ENCODE results near the gene MYO5A. TPM values are rescaled to one million over a fixed set of nuclear protein-coding genes. Genes with fewer than 3 reads are reported as not detected.

Gene MYO5A
- total and polyA plus RNA-seq, 10 of the 15 experiments (the other 5 are each of a cell fraction or from before 2014, with no cell fraction given): 4.2 to 42.9 (median 31.1) TPM

GRCh38 chr15:52568601-52569585 is 40.2 kb upstream of the MYO5A start, which contains the start of gene ARPP19 (continued):
- peak; percentile 75 for TF ChIP-seq KLF5 (IDR thresholded peaks at IDR 0.05; ENCODE audit: partially characterized antibody)
- TF ChIP-seq RFX5 (IDR thresholded peaks at IDR 0.05; ENCODE audit: low read depth, low read length): no peak
- TF ChIP-seq TARDBP (IDR thresholded peaks at IDR 0.05; ENCODE audit: borderline replicate concordance): 0 out of 2 replicates have a peak, but pooled peaks have one; percentile 58
- TF ChIP-seq CTCF (IDR thresholded peaks at IDR 0.05 in 2 of 3, conservative IDR thresholded peaks at IDR 0.05 in 1 of 3; ENCODE audit: control insufficient read depth in 2 of 3, extremely low read depth in 1 of 3, insufficient read depth in 1 of 3, low read depth in 3 of 3, low read length in 3 of 3): peak in 1 of 3 experiments; percentile 39; a peak in 2 of 6 replicates
- peak; percentile 95 for TF ChIP-seq IKZF1 (conservative IDR thresholded peaks at IDR 0.05)
- TF ChIP-seq HDAC2 (IDR thresholded peaks at IDR 0.05): no peak
- TF ChIP-seq E2F8 (IDR thresholded peaks at IDR 0.05; ENCODE audit: low read depth, partially characterized antibody): peak; percentile 69
- peak; percentile 51 for TF ChIP-seq SREBF1 (IDR thresholded peaks at IDR 0.05; ENCODE audit: low read length)
- peak; percentile 81 for TF ChIP-seq POLR2A (IDR thresholded peaks at IDR 0.05; ENCODE audit: low read depth, low read length)
- TF ChIP-seq TBL1XR1 (IDR thresholded peaks at IDR 0.05; ENCODE audit: low read depth, low read length): no peak
- peak; percentile 76 for TF ChIP-seq ZSCAN29 (IDR thresholded peaks at IDR 0.05)
- no peak for TF ChIP-seq USF1 (IDR thresholded peaks at IDR 0.05; ENCODE audit: borderline replicate concordance, extremely low read length, insufficient read depth, low read depth, low read length)
- TF ChIP-seq RB1 (IDR thresholded peaks at IDR 0.05; ENCODE audit: borderline replicate concordance): peak; percentile 81; the same call in 1 of the 2 replicates
- peak; percentile 78; the same call in 1 of the 2 replicates for TF ChIP-seq ZNF207 (IDR thresholded peaks at IDR 0.05; ENCODE audit: borderline replicate concordance)
- TF ChIP-seq BACH1 (IDR thresholded peaks at IDR 0.05; ENCODE audit: borderline replicate concordance): no peak; the same call in none of the 2 replicates
- no peak for TF ChIP-seq ZNF384 (IDR thresholded peaks at IDR 0.05; ENCODE audit: borderline replicate concordance, low read depth, low read length)
- TF ChIP-seq ZBTB11 (CRISPR knock-in tag; IDR thresholded peaks at IDR 0.05): no peak
